Adrenal gland (tissue), 5 donors: Measurements from ENCODE around the gene ZFAND6.

Experiments used
- POLR2A ChIP-seq, 2 donors: fragments of 450-650 bp; IDR thresholded peaks; one replicate each; pipeline ENCODE4 v1.6.1; 2017; ENCODE audit warnings: antibody characterized with exemption in 2 of 2, mild to moderate bottlenecking in 2 of 2, moderate library complexity in 1 of 2
- TF ChIP-seq, protein P1 (sequence below), 6 experiments: fragments of 450-650 bp in 4 of 6; fragments of 200-600 bp in 2 of 6; sonication (generic) in 1 of 6; IDR thresholded peaks; 1 replicate in 5 of 6; 2 replicates in 1 of 6; pipeline versions ENCODE4 v1.5.1 to v1.8.0; 2016 to 2021; ENCODE audit warnings: antibody characterized with exemption in 6 of 6, mild to moderate bottlenecking in 2 of 6, moderate library complexity in 1 of 6
- donor health status: DM: no; HTN: no; CAD: no.

- TF ChIP-seq, protein P1, sequence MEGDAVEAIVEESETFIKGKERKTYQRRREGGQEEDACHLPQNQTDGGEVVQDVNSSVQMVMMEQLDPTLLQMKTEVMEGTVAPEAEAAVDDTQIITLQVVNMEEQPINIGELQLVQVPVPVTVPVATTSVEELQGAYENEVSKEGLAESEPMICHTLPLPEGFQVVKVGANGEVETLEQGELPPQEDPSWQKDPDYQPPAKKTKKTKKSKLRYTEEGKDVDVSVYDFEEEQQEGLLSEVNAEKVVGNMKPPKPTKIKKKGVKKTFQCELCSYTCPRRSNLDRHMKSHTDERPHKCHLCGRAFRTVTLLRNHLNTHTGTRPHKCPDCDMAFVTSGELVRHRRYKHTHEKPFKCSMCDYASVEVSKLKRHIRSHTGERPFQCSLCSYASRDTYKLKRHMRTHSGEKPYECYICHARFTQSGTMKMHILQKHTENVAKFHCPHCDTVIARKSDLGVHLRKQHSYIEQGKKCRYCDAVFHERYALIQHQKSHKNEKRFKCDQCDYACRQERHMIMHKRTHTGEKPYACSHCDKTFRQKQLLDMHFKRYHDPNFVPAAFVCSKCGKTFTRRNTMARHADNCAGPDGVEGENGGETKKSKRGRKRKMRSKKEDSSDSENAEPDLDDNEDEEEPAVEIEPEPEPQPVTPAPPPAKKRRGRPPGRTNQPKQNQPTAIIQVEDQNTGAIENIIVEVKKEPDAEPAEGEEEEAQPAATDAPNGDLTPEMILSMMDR (IDR thresholded peaks at IDR 0.05) = no peak
- TF ChIP-seq POLR2A (IDR thresholded peaks at IDR 0.05) = no peak
These were observed 40.2 kb upstream of the ZFAND6 start for GRCh38 chr15:80019168-80019745.
